DMS53 treated with DMSO at 0.1 percent for 48 hours (cell line): ENCODE data around the gene RHOC.
A peak's percentile ranks its signal among the peaks of the same experiment; 100 is the strongest.

Experiments used
- DNase-seq: peaks from one replicate; lab custom pipeline; 2025; ENCODE audit not compliant: unreplicated experiment; lab: John Stamatoyannopoulos, UW

Gene RHOC

DNA sequence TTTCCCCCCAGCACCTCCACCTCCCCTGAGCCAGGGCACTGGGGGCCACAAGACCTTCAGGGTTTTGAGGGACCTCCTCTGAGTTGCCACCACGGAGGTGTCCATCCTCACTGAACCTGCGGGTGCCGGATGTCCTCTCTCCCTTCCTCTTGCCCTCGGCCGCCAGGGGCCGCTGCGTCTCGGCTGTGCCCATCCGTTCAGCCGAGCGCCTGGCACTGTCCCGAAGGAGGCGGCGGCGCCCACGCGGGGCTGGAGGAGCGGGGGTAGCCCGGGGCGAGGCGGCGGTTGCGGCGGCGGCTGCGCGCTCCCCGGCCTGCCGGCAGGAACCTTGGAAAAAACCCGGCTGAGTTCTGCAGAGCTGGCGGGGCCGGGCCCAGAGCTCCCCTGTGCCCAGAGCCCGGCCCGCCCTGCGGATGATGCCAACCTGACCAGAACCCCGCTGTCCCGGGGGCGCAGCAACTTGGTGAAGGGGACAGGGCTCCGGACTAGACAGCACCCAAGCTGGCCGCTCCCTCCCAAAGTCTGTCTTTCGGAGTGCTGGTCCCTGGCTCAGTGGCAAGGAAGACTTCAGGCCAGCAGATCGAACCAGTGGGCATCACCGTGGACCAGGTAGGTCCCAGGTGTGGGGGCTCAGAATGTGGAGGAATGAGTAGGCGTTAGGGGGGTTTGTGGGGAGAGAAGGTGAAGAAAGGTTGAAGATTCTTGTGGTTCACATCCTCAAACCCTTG lies 11.9 kb upstream of the RHOC start:
- peak; percentile 44 for DNase-seq

DNA sequence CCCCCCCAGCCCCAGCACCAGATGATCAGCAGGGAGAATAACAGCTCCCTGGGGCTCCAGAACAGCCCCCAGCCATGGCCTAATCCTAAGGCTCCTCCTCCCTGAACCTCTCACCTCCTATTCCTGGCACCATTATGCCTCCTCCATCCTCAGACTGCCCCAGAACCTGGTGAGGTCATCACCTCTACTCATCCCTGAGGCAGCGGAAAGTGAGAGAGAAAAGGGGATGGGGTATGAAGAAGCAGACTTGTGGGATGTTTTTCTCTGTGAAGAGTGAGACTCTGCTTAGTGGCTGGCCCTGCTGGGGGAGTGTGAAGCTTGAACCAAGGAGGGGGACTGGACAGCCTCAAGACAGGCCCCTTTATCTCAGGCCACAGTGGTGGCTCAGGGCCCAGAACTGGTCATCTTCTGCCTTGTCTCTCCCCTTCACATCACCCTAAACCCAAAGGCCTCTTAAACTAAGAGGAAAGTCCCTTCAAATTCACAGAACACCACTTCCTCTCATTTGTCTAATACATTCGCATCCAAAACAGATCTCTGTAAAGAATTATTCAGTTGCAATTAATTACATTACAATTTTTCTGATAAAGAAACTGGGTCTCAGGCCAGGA lies 10.4 kb upstream of the RHOC start:
- no peak for DNase-seq

DNA sequence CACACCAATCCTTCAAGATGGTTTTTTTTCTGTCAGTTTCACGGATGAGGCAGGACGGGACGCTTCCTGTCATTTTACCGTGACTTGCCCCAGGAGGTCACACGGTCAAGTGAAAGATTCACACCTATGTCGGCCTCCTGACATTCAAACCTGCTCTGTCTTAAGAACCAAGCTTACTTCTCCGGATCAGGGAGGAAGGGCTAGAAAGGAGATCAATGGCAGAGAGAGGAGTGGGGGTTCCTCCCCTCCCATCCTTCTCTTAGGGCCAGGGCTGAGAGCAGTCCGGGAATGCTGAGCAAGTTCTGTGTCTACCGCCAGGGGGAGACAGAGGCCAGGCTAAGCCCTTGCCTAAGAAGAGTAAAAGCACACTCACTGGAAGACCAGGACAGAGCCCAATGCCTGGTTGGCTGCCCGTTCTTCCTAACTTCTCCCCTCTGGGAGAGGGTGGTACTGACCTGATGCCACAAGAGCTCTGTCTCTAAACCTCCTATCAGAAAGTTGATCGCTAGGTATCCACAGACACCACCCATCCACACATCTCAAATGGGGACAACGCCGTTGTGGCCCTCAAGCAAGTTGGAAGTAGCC lies 9.3 kb upstream of the RHOC start:
- DNase-seq: peak; percentile 83

DNA sequence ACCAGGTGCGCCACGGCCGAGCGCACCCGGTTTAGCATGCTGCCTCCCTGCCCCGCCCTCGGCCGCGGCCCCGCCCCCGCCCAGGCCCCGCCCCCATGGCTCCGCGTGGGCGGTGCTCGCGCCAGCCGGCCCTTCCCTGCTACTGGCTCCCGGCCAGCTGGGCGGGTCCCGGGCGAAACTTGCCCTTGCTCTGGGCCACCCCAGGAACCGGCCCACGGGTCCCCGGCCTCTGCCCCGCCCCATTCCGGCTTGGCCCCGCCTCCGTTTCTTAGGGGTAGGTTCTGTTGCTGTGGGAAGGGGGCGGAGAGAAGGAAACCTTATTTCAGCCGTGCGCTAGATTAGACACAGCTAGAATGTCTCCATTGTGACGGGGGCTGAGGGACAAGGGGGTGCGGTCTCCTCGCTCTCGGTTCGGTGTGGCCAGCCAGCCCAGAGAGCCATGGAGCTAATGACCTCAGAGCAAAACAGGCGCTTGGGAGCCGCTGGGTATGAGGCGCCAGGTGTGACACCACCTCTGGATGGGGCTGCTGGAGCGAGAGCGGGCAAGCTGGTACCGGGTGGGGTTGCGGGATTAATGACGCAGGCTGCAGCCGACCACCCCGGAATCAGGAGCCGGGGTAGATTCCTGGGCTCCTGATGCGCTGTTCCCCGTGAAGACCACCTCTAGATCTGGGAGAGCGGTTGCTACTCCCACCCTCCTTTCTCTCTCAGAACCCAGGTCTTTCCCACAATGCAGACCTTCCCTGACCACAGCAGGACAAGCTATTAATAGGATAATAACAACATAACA lies 8.5 kb upstream of the RHOC start, which contains the start of gene PPM1J:
Gene PPM1J (minus strand): TSS at position 69 of the 790 bp plus-strand sequence. CDS start 31 bp downstream, at position 38.
- DNase-seq: peak; percentile 94

DNA sequence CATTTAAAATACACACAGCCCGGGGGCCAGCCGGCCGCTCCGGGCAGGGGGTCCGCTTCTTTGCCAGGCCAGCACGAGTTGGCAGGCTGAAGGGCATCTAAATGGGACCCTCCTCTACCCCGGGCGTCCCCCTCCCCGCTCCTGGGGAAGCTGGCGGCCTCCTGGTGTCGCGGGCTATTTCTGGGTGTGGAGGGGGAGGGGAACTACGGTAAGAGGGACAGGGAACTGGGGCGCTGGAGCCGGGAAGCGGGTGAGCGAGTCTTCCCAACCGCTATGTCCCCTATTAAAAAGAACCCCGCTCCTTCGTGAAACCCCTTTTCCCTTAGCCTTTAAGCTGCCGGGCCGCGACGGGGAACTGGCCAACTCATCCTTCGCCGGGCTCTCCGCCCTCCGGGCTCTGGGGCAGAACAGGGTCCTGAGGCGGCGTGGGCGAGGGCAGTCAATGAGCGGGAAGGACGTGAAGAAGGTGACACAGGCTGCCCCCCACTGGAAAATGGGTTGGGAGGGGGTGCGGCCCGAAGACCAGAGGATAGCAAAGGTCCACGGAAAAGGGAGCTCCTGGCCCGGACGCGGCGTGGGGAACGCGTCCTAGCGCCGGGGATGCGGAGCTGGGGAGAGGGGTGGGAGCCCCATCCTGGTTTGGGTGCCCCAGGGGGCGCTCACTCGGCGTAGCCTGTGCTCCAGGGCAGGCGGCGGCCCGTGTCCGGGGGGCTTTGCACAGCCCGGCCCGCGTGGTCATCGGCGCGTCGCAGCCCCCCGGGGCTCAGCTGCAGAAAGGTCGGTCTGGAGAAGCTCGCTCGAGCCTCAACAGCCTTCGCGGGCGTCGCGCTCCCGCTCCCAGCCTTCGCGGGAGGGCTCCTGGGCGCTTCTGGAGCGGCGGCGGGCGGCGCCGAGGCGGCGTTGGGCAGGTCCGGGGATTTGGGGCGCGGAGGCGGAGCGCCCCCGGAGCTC lies 7.7 kb upstream of the RHOC start:
- DNase-seq: no peak

DNA sequence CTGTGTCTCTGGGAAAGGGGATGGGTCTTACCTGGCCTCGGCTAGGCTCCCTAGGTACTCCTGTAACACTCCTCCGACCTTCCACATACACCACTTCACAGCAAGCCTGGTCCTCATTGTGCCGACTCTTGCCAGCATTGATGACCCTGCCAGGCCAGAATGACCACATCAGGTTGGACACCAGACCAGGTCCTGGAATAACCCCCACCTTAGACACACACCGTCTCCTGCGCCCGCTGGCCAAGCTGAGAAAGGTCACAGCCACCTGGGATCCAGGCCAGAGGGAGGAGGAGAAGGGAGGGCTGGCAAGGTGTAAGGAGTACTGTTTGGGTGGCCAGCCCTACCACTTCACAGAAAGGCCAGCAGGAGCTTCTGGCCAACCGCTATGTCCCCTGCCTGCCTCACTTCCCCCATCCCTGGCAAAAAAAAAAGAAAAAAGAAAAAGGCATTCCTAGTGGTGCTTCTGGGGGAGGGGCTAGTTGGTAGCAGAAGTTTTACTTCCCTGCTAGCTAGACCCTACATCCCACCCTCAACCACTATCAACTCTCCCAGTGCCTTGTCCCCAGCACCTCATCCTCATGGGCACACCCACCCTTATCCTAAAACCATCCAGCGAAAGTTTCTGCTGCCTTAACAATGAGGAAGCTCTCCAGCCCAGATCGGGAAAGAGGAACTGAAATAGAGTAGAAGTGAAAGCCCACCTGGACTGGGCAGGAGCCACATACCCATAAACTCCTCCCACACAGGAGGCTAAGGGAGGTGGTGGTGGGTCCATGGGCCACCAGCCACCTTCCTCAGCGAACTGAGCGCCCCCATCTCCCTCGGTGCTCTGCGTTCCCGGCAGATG lies 6.8 kb upstream of the RHOC start:
- no peak for DNase-seq

DNA sequence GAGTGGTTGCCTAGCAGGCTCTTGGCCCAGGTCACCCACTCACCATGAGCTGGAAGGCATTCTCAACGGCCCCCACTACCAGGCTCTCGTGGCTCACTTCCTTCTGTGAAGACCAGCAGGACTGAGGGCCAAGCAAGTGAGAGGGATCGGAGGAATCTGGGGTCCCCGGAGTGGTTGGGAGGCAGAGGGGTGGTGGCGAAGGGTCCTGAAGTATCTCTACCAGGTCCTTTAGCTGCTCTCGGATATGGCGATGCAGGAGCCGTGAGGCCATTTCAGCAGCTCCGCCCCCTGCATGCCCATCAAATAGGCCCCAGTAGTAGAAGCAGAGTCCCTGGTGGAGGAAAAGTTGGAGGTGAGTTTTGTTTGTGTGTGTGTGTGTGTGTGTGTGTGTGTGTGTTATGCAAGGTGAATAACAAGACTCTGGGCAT lies 5.8 kb upstream of the RHOC start:
- no peak for DNase-seq

GRCh38 chr1:112712191-112712590 lies 5.3 kb upstream of the RHOC start:
- no peak for DNase-seq

- no peak for DNase-seq
These were observed 4.7 kb upstream of the RHOC start for GRCh38 chr1:112711670-112712069.

GRCh38 chr1:112711041-112711440 lies 4.1 kb upstream of the RHOC start:
- DNase-seq: no peak

- no peak for DNase-seq
These were observed 3.7 kb upstream of the RHOC start for GRCh38 chr1:112710586-112710985.

- DNase-seq: no peak
These were observed 3.2 kb upstream of the RHOC start for GRCh38 chr1:112710159-112710558.

DNA sequence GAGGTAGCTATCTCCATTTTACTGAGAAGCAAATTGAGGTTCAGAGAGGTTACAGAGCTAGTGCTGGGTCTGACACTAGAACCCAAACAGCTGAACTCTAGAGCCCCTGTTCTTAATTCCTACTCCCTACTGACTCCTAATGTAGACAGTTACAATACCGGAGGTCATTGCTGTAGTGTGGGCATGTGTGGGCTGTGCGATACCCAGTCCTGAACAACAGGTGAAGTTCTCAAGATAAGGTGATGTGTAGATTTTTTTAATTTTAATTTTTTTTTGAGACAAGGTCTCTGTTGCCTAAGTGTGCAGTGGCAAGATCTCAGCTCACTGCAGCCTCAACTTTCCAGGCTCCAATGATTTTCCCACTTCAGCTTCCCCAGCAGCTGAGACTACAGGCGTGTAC lies 1.6 kb upstream of the RHOC start:
- no peak for DNase-seq

DNA sequence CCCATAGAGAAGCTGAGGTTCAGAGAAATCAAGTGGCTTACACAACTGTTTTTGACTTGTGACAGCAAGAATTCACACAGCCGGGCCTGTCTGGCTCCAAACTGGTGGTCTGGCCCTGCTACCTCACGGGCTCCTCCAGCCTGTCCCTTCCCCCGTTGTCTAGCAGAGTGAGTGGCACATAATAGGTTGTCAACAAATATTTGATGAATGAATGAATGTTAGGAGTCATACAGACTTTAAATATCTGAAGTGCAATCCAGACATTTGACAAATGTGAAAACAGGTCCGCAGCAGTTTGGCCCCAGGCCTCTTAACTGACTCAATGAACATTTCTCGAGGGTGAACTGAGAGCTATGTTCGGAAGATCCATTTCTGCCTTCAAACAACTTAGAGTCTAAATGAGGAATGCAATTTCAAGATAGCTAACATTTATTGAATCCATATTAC lies 1.1 kb upstream of the RHOC start:
- DNase-seq: no peak

GRCh38 chr1:112707221-112708001 lies 484 bp upstream of the RHOC start:
- peak; percentile 64 for DNase-seq

DNA sequence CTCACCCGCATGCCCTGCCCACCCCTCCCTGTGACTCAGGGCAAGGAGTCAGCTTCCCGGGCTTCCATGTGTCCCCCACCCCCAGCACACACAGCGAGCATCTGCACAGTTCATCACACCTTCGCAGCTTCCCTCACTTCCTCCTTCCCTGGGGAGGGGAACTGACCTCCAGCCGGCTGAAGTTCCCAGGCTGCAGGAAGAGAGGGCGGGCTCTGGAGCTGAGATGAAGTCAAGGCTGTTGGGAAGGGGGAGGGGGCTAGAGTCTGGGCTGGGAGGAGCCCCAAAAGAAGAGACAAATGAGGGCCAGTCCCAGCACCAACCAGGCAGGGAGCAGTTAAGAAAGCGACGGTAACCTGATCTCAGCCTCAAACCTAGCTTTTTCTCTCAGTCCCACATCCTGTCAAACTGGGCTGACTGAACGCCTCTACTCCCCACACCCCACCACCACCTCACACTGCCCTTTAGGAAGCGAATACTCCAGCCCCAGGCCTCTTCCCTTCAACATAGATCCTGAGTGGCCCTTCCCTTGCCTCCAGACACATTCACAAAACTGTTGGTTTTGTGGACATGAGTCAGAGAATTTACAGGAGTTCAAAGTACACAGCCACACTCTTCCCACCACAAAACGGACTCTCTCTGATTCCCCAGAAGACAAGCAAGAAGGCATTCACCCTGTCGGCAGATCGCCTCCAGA lies 1.8 kb downstream of the RHOC start:
- DNase-seq: peak; percentile 70

DNA sequence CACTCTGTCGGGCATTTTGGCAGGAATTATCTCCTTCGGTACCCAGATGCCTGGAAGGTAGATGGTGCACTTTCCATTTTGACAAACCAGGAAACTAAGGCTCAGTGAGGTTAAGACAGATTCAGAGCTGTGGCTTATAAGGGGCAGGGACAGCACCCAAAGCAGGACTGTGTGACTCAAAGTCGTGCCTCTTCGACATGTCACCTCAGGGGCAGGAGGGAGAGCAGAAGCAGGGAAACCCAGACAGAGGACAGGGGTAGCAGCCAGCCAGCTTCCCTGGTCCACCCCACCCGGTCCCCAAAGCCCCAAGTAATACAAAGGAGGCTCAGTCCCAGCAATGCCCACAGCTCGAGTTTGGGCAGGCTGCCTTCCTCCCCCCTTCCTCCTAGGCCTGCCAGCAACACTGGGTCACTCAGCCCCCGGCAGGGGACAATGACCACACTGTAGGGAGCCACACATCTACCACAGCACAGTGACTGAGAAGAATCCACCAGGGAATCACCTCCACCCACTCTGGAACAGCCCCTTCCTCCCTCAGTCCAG lies 2.5 kb downstream of the RHOC start:
- no peak for DNase-seq

GRCh38 chr1:112703706-112704105 lies 3.2 kb downstream of the RHOC start:
- no peak for DNase-seq
